Activated CD4-positive, alpha-beta T cell treated with anti-CD3 and anti-CD28 coated beads, Interleukin-2, amount 50 U/mL, for 16 hours (primary cell): ENCODE data around the gene ZNF516.

ENCODE experiments used
- DNase-seq: peaks from one replicate; pipeline ENCODE4 v3.0.0-alpha.2; 2020

ZNF516 gene

GRCh38 chr18:76441002-76441667 lies 53.9 kb downstream of the ZNF516 start:
- DNase-seq, result no peak

GRCh38 chr18:76437910-76438309 lies 57.1 kb downstream of the ZNF516 start:
- DNase-seq, result no peak

GRCh38 chr18:76437011-76437410 lies 58.0 kb downstream of the ZNF516 start:
- DNase-seq, result no peak

GRCh38 chr18:76436342-76436741 lies 58.7 kb downstream of the ZNF516 start:
- no peak for DNase-seq

- no peak for DNase-seq
Measured at GRCh38 chr18:76435316-76435989, 59.6 kb downstream of the ZNF516 start.

- no peak for DNase-seq
Measured at GRCh38 chr18:76434452-76434851, 60.6 kb downstream of the ZNF516 start.

- no peak for DNase-seq
Measured at GRCh38 chr18:76433788-76434187, 61.3 kb downstream of the ZNF516 start.

- DNase-seq, result no peak
Measured at GRCh38 chr18:76432970-76433767, 61.9 kb downstream of the ZNF516 start.

- no peak for DNase-seq
Measured at GRCh38 chr18:76432274-76432755, 62.7 kb downstream of the ZNF516 start.

GRCh38 chr18:76431437-76432273 lies 63.4 kb downstream of the ZNF516 start:
- DNase-seq, result no peak

GRCh38 chr18:76430636-76431035 lies 64.4 kb downstream of the ZNF516 start:
- no peak for DNase-seq

- DNase-seq, result no peak
Measured at GRCh38 chr18:76429262-76430126, 65.5 kb downstream of the ZNF516 start.

GRCh38 chr18:76428396-76429261 lies 66.4 kb downstream of the ZNF516 start:
- no peak for DNase-seq

GRCh38 chr18:76426737-76427305 lies 68.2 kb downstream of the ZNF516 start:
- peak; percentile 12 for DNase-seq

- no peak for DNase-seq
Measured at GRCh38 chr18:76425146-76426131, 69.6 kb downstream of the ZNF516 start.

GRCh38 chr18:76422838-76423237 lies 72.2 kb downstream of the ZNF516 start:
- no peak for DNase-seq

- DNase-seq, result no peak
Measured at GRCh38 chr18:76422121-76422520, 72.9 kb downstream of the ZNF516 start.

- no peak for DNase-seq
Measured at GRCh38 chr18:76421685-76422078, 73.4 kb downstream of the ZNF516 start.
